Esophagus squamous epithelium (tissue), 5 donors: ENCODE results near the gene HKDC1. TPM values are rescaled to one million over a fixed set of nuclear protein-coding genes. Genes with fewer than 3 reads are reported as not detected.
"Not testable (repeated sequence)": the region's sequence is repeated elsewhere in the genome, so short reads cannot be mapped to it uniquely, and the experiment has no call there.

Source experiments
- DNase-seq: peaks from one replicate; lab custom pipeline; 2025; lab: John Stamatoyannopoulos, UW
- H3K27ac ChIP-seq, 4 donors: fragments of 200-600 bp; sonication (generic); one replicate each; pipeline ENCODE4 v1.5.1; 2016 to 2019; ENCODE audit warnings: mild to moderate bottlenecking in 1 of 4
- H3K27me3 ChIP-seq, 4 donors: fragments of 200-600 bp; sonication (generic); 1 replicate in 3 of 4; 2 replicates in 1 of 4; pipeline versions ENCODE4 v1.5.1 to v1.6.0; 2017 to 2021; ENCODE audit warnings: antibody characterized with exemption in 1 of 4
- H3K36me3 ChIP-seq, 3 donors: fragments of 200-600 bp; sonication (generic); one replicate each; pipeline ENCODE4 v1.5.1; 2016 to 2019
- H3K4me1 ChIP-seq, 3 donors: fragments of 200-600 bp; sonication (generic); one replicate each; pipeline ENCODE4 v1.5.1; 2017 to 2019
- H3K4me3 ChIP-seq, 4 donors: fragments of 200-600 bp; sonication (generic); 1 replicate in 3 of 4; 2 replicates in 1 of 4; pipeline ENCODE4 v1.5.1; 2016 to 2019; ENCODE audit warnings: mild to moderate bottlenecking in 2 of 4, moderate library complexity in 1 of 4
- H3K9me3 ChIP-seq, 3 donors: fragments of 200-600 bp; sonication (generic); one replicate each; pipeline ENCODE4 v1.5.1; 2016 to 2019
- CTCF ChIP-seq, 6 experiments: fragments of 450-650 bp in 4 of 6; fragments of 200-600 bp in 2 of 6; sonication (generic) in 2 of 6; IDR thresholded peaks; one replicate each; pipeline ENCODE4 v1.5.1; 2016 to 2019; ENCODE audit warnings: antibody characterized with exemption in 6 of 6, mild to moderate bottlenecking in 4 of 6, moderate library complexity in 4 of 6
- POLR2A ChIP-seq, 4 donors: fragments of 450-650 bp; IDR thresholded peaks; one replicate each; pipeline ENCODE4 v1.6.1; 2017; ENCODE audit warnings: antibody characterized with exemption in 4 of 4, mild to moderate bottlenecking in 4 of 4, moderate library complexity in 3 of 4
- WGBS, 2 donors: methylation state at CpG; one replicate each; pipeline ENCODE4 v1.1.5; 2018; 5-methylcytosine and 5-hydroxymethylcytosine counted together
- intact Hi-C: fragments of 100-400 bp; cut with DNase I; formaldehyde crosslinking; loops from one replicate; pipeline ENCODE4 v1.15.0; 2022
- total RNA-seq, 4 donors: library from RNA; depleted of rRNA; stranded (reverse); fragments of >200 nt; gene quantifications; one replicate each; pipeline ENCODE4 v1.1.0, GENCODE V29; 2016
- donor health status: DM: yes; HTN: yes; CAD: no.

The HKDC1 gene
- total RNA-seq, 4 donors from 2014 or later = 0.19 to 1.5 (median 0.19) TPM; not detected in 1

GRCh38 chr10:69250041-69250440, 29.9 kb downstream of the HKDC1 start:
- no peaks in the 10 kb centered on the region for H3K36me3 ChIP-seq
- H3K27ac ChIP-seq = no peak overlapping the region
- TF ChIP-seq POLR2A (IDR thresholded peaks at IDR 0.05) (no peak), CTCF (IDR thresholded peaks at IDR 0.05) (no peak)
- H3K4me1 ChIP-seq = no peaks in the 10 kb centered on the region
- 95% methylated on average over 3 to 10 of the region's 14 CpGs for WGBS, 2 donors
- no peaks in the 10 kb centered on the region for H3K27me3 ChIP-seq
- H3K4me3 ChIP-seq = no peak overlapping the region
- DNase-seq = no peak
- intact Hi-C loops = no loop called here
- H3K9me3 ChIP-seq = no peaks in the 10 kb centered on the region

GRCh38 chr10:69251417-69251816, 31.3 kb downstream of the HKDC1 start:
- intact Hi-C loops, H3K4me3 ChIP-seq: not testable (repeated sequence)

GRCh38 chr10:69253171-69253570, 33.0 kb downstream of the HKDC1 start:
- Histone ChIP-seq H3K4me3 (no peak overlapping the region), H3K9me3 (no peaks in the 10 kb centered on the region), H3K4me1 (no peaks in the 10 kb centered on the region), H3K27ac (no peak overlapping the region), H3K36me3 (no peaks in the 10 kb centered on the region), H3K27me3 (no peaks in the 10 kb centered on the region)
- TF ChIP-seq CTCF (IDR thresholded peaks at IDR 0.05) (no peak), POLR2A (IDR thresholded peaks at IDR 0.05) (no peak)
- no peak for DNase-seq
- intact Hi-C loops = no loop called here
- 0 to 89% methylated on average over 1 to 3 of the region's 3 CpGs for WGBS, 2 donors

More at GRCh38 chr10:69251417-69251816, 31.3 kb downstream of the HKDC1 start:
- H3K9me3 ChIP-seq, H3K27ac ChIP-seq, H3K36me3 ChIP-seq, DNase-seq, H3K27me3 ChIP-seq, H3K4me1 ChIP-seq: not testable (repeated sequence)
- 91 to 92% methylated on average over 2 of the region's 2 CpGs for WGBS, 2 donors

GRCh38 chr10:69254877-69255276, 34.7 kb downstream of the HKDC1 start:
- no peak overlapping the region for H3K4me3 ChIP-seq
- 61 to 80% methylated on average over 6 to 7 of the region's 7 CpGs for WGBS, 2 donors
- no peak for DNase-seq
- H3K27ac ChIP-seq = no peak overlapping the region
- no peaks in the 10 kb centered on the region for H3K36me3 ChIP-seq
- H3K27me3 ChIP-seq = no peaks in the 10 kb centered on the region
- H3K9me3 ChIP-seq = no peaks in the 10 kb centered on the region
- no peak for TF ChIP-seq CTCF (IDR thresholded peaks at IDR 0.05)
- no peak for TF ChIP-seq POLR2A (IDR thresholded peaks at IDR 0.05)
- intact Hi-C loops = no loop called here
- H3K4me1 ChIP-seq = no peaks in the 10 kb centered on the region

GRCh38 chr10:69259547-69260243, 39.6 kb downstream of the HKDC1 start:
- DNase-seq = no peak
- Histone ChIP-seq H3K9me3 (no peaks in the 10 kb centered on the region), H3K27me3 (no peaks in the 10 kb centered on the region), H3K4me1 (no peaks in the 10 kb centered on the region), H3K4me3 (no peak overlapping the region), H3K36me3 (no peaks in the 10 kb centered on the region), H3K27ac (no peak overlapping the region)
- no peak for TF ChIP-seq POLR2A (IDR thresholded peaks at IDR 0.05)
- intact Hi-C loops = no loop called here
- 82% methylated on average over 3 of the region's 3 CpGs for WGBS, 2 donors

GRCh38 chr10:69261184-69261583, 41.1 kb downstream of the HKDC1 start:
- H3K27ac ChIP-seq = no peak overlapping the region
- TF ChIP-seq CTCF (IDR thresholded peaks at IDR 0.05) = no peak
- no peak for TF ChIP-seq POLR2A (IDR thresholded peaks at IDR 0.05)
- intact Hi-C loops = no loop called here
- no peak for DNase-seq
- H3K27me3 ChIP-seq = no peaks in the 10 kb centered on the region
- H3K36me3 ChIP-seq = no peaks in the 10 kb centered on the region
- H3K4me1 ChIP-seq = no peaks in the 10 kb centered on the region
- H3K4me3 ChIP-seq = no peak overlapping the region
- H3K9me3 ChIP-seq = no peaks in the 10 kb centered on the region
- 62 to 90% methylated on average over 2 to 3 of the region's 8 CpGs for WGBS, 2 donors
